ENCODE measurements around the gene PACSIN1.

- TF ChIP-seq RCOR1 (IDR thresholded peaks at IDR 0.05; ENCODE audit: insufficient replicate concordance, low read length) (no peak), CTCF (conservative IDR thresholded peaks at IDR 0.05; ENCODE audit: low read depth, low read length) (no peak), POLR2A (IDR thresholded peaks at IDR 0.05; ENCODE audit: low read depth, low read length) (no peak), RFX5 (IDR thresholded peaks at IDR 0.05; ENCODE audit: low read depth, low read length) (no peak), MXI1 (IDR thresholded peaks at IDR 0.05; ENCODE audit: borderline replicate concordance, low read depth, low read length) (no peak), ELK1 (IDR thresholded peaks at IDR 0.05; ENCODE audit: borderline replicate concordance, low read depth, low read length) (no peak), SMC3 (IDR thresholded peaks at IDR 0.05; ENCODE audit: low read depth, low read length) (no peak), USF2 (IDR thresholded peaks at IDR 0.05; ENCODE audit: low read depth, low read length) (no peak), RAD21 (IDR thresholded peaks at IDR 0.05; ENCODE audit: low read length) (no peak), MAZ (IDR thresholded peaks at IDR 0.05; ENCODE audit: borderline replicate concordance, low read depth, low read length) (no peak), NFE2L2 (IDR thresholded peaks at IDR 0.05; ENCODE audit: low read depth, low read length) (no peak), BHLHE40 (IDR thresholded peaks at IDR 0.05; ENCODE audit: low read depth, low read length) (no peak), CHD1 (IDR thresholded peaks at IDR 0.05; ENCODE audit: low read depth, low read length) (no peak)
Measured at GRCh38 chr6:34543421-34543820, 77.5 kb downstream of the PACSIN1 start.
